Caco-2 (cell line): ENCODE measurements around the gene NCF4. TPM values are rescaled to one million over a fixed set of nuclear protein-coding genes. Genes with fewer than 3 reads are reported as not detected.

Source experiments
- BruUV-seq: library from RNA; stranded (reverse); fragments of 400-500 nt; replicated peaks from 2 replicates; lab custom pipeline; 2021; lab: Mats Ljungman, UMichigan
- CTCF ChIA-PET: fragments of 300-600 bp; sonication (Branson Sonifier 250); formaldehyde crosslinking; loops from one replicate; lab custom pipeline; 2022; ENCODE audit warnings: antibody characterized with exemption; lab: Charles Lee
- POLR2A ChIA-PET: fragments of 300-600 bp; sonication (Branson Sonifier 250); formaldehyde crosslinking; loops from one replicate; lab custom pipeline; 2022; ENCODE audit warnings: antibody characterized with exemption; lab: Charles Lee
- DNase-seq, 2 experiments: peaks; one replicate each; pipeline versions ENCODE4 v3.0.0 to v3.0.0-alpha.2; 2020 to 2022
- H3K27me3 ChIP-seq: replicated peaks from 2 replicates; pipeline ENCODE4 v1.6.0; 2011; ENCODE audit warnings: low read length; ENCODE audit not compliant: control insufficient read depth, insufficient read depth
- H3K36me3 ChIP-seq: 2 replicates; pipeline ENCODE4 v1.5.1; 2011; ENCODE audit warnings: low read length; ENCODE audit not compliant: control insufficient read depth, insufficient read depth
- H3K4me1 ChIP-seq: fragments of 250-450 bp; sonication (Bioruptor Pico); 2 replicates; pipeline ENCODE4 v1.5.1; 2020; ENCODE audit warnings: mild to moderate bottlenecking
- H3K4me3 ChIP-seq: 2 replicates; pipeline ENCODE4 v1.5.1; 2011; ENCODE audit warnings: low read depth, mild to moderate bottlenecking, control low read depth, low read length
- H3K9me3 ChIP-seq: fragments of 250-450 bp; sonication (Bioruptor Pico); 2 replicates; pipeline ENCODE4 v1.5.1; 2020; ENCODE audit warnings: mild to moderate bottlenecking, moderate library complexity
- H3K27ac Mint-ChIP-seq: one replicate; pipeline ENCODE4 v1.8.0; 2022; ENCODE audit warnings: mixed read lengths; ENCODE audit not compliant: unreplicated experiment
- H3K27me3 Mint-ChIP-seq: one replicate; pipeline ENCODE4 v1.8.0; 2022; ENCODE audit warnings: mixed read lengths; ENCODE audit not compliant: insufficient read depth, unreplicated experiment
- H3K36me3 Mint-ChIP-seq: one replicate; pipeline ENCODE4 v1.8.0; 2022; ENCODE audit warnings: mild to moderate bottlenecking, mixed read lengths; ENCODE audit not compliant: insufficient read depth, unreplicated experiment
- H3K4me1 Mint-ChIP-seq: one replicate; pipeline ENCODE4 v1.8.0; 2022; ENCODE audit warnings: low read depth, mixed read lengths; ENCODE audit not compliant: unreplicated experiment
- H3K4me3 Mint-ChIP-seq: one replicate; pipeline ENCODE4 v1.8.0; 2022; ENCODE audit warnings: mild to moderate bottlenecking, moderate library complexity, mixed read lengths; ENCODE audit not compliant: unreplicated experiment
- H3K9me3 Mint-ChIP-seq: one replicate; pipeline ENCODE4 v1.8.0; 2022; ENCODE audit warnings: mixed read lengths; ENCODE audit not compliant: unreplicated experiment
- CTCF ChIP-seq, 2 experiments: fragments of 200-600 bp in 1 of 2; IDR thresholded peaks; 1 replicate in 1 of 2; 2 replicates in 1 of 2; pipeline versions ENCODE4 v1.5.1 to v1.8.0; 2011 to 2022; ENCODE audit warnings: antibody characterized with exemption in 1 of 2, control low read depth in 1 of 2, inconsistent platforms in 1 of 2, low read depth in 1 of 2, low read length in 1 of 2, mild to moderate bottlenecking in 1 of 2, moderate library complexity in 1 of 2; ENCODE audit not compliant: insufficient read depth in 1 of 2, severe bottlenecking in 1 of 2, unreplicated experiment in 1 of 2
- intact Hi-C: fragments of 100-400 bp; cut with micrococcal nuclease; formaldehyde crosslinking; loops from one replicate; pipeline ENCODE4 v1.10.0; 2022; ENCODE audit not compliant: unreplicated experiment
- total RNA-seq: library from RNA; stranded (reverse); gene quantifications from 2 replicates; pipeline ENCODE4 v1.2.3, GENCODE V29; 2022

The NCF4 gene
- total RNA-seq, 1 experiment from 2014 or later: not detected

GRCh38 chr22:36864454-36865215, 3.8 kb downstream of the NCF4 start:
- no peaks in the 10 kb centered on the region for H3K27me3 ChIP-seq
- no peak for TF ChIP-seq CTCF (IDR thresholded peaks at IDR 0.05; ENCODE audit: insufficient read depth in 1 of 2, low read depth in 1 of 2, low read length in 1 of 2, severe bottlenecking in 1 of 2, unreplicated experiment in 1 of 2)
- Mint-ChIP-seq H3K27me3 (peaks cover 16% of the 10 kb centered on the region), H3K4me1 (no peaks in the 10 kb centered on the region), H3K9me3 (no peaks in the 10 kb centered on the region), H3K36me3 (no peaks in the 10 kb centered on the region), H3K4me3 (no peak overlapping the region), H3K27ac (no peak overlapping the region)
- no TSS peak for BruUV-seq
- no peaks in the 10 kb centered on the region for H3K9me3 ChIP-seq
- ChIA-PET CTCF (no interaction called here), POLR2A (no interaction called here)
- H3K4me3 ChIP-seq: no peak overlapping the region
- intact Hi-C loops: loop anchor here (10.0 kb wide), 1 partner anchor 60 kb away; no protein-coding TSS in a partner anchor
- H3K36me3 ChIP-seq: no peaks in the 10 kb centered on the region
- no peak for DNase-seq
- no peaks in the 10 kb centered on the region for H3K4me1 ChIP-seq

GRCh38 chr22:36865346-36865745, 4.5 kb downstream of the NCF4 start:
- no peak overlapping the region for H3K4me3 Mint-ChIP-seq
- H3K9me3 Mint-ChIP-seq: no peaks in the 10 kb centered on the region
- H3K36me3 ChIP-seq: no peaks in the 10 kb centered on the region
- no peaks in the 10 kb centered on the region for H3K36me3 Mint-ChIP-seq
- H3K9me3 ChIP-seq: no peaks in the 10 kb centered on the region
- CTCF ChIA-PET: no interaction called here
- no peak overlapping the region for H3K4me3 ChIP-seq
- POLR2A ChIA-PET: no interaction called here
- no peaks in the 10 kb centered on the region for H3K27me3 ChIP-seq
- peak; percentile 51 to 53 for DNase-seq
- no peaks in the 10 kb centered on the region for H3K4me1 Mint-ChIP-seq
- BruUV-seq: no TSS peak
- peaks cover 17% of the 10 kb centered on the region for H3K27me3 Mint-ChIP-seq
- no peak overlapping the region for H3K27ac Mint-ChIP-seq
- no peak for TF ChIP-seq CTCF (IDR thresholded peaks at IDR 0.05; ENCODE audit: insufficient read depth in 1 of 2, low read depth in 1 of 2, low read length in 1 of 2, severe bottlenecking in 1 of 2, unreplicated experiment in 1 of 2)
- no peaks in the 10 kb centered on the region for H3K4me1 ChIP-seq
- intact Hi-C loops: loop anchor here (10.0 kb wide), 1 partner anchor 59 kb away; no protein-coding TSS in a partner anchor

GRCh38 chr22:36867695-36868094, 6.9 kb downstream of the NCF4 start:
- no peaks in the 10 kb centered on the region for H3K9me3 ChIP-seq
- Mint-ChIP-seq H3K4me1 (no peaks in the 10 kb centered on the region), H3K27me3 (peaks cover 20% of the 10 kb centered on the region), H3K4me3 (no peak overlapping the region), H3K9me3 (peaks cover 9% of the 10 kb centered on the region), H3K36me3 (peaks cover 7% of the 10 kb centered on the region), H3K27ac (no peak overlapping the region)
- no peak for TF ChIP-seq CTCF (IDR thresholded peaks at IDR 0.05; ENCODE audit: insufficient read depth in 1 of 2, low read depth in 1 of 2, low read length in 1 of 2, severe bottlenecking in 1 of 2, unreplicated experiment in 1 of 2)
- H3K4me1 ChIP-seq: no peaks in the 10 kb centered on the region
- BruUV-seq: no TSS peak
- intact Hi-C loops: loop anchor here (10.0 kb wide), 1 partner anchor 57 kb away; no protein-coding TSS in a partner anchor
- CTCF ChIA-PET: no interaction called here
- H3K36me3 ChIP-seq: no peaks in the 10 kb centered on the region
- no peaks in the 10 kb centered on the region for H3K27me3 ChIP-seq
- POLR2A ChIA-PET: no interaction called here
- DNase-seq: no peak
- H3K4me3 ChIP-seq: no peak overlapping the region
